HG03354 (cell line): ENCODE results near the gene VRTN.
A peak's percentile ranks its signal among the peaks of the same experiment; 100 is the strongest.
"Not testable (repeated sequence)": the region's sequence is repeated elsewhere in the genome, so short reads cannot be mapped to it uniquely, and the experiment has no call there.

Experiments used
- ATAC-seq: cut with Tn5 transposase; IDR thresholded peaks from one replicate; pipeline ENCODE4 v1.9.1; 2021; ENCODE audit warnings: mild to moderate bottlenecking; ENCODE audit not compliant: unreplicated experiment, poor library complexity, severe bottlenecking

VRTN gene

DNA sequence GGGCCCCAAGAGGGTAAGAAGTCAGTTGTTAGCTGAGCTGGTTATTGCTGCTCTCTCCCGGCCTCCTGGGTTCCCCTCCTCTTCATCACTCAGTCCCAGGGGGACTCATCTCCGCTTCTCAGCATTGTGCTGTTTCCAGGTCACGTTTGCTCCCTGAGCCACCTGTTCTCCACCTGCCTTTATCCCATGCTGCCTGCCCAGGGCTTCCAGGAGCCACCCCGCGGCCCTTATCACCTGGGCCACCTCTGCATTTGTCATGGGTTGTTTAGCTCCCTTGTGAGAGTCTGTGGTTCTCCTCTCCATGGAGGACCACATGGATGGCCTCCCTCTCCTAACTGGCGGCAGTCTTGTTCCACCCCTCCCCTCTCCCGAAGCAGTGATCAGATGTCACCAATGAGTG, 41.7 kb downstream of the VRTN start:
- no peak for ATAC-seq

DNA sequence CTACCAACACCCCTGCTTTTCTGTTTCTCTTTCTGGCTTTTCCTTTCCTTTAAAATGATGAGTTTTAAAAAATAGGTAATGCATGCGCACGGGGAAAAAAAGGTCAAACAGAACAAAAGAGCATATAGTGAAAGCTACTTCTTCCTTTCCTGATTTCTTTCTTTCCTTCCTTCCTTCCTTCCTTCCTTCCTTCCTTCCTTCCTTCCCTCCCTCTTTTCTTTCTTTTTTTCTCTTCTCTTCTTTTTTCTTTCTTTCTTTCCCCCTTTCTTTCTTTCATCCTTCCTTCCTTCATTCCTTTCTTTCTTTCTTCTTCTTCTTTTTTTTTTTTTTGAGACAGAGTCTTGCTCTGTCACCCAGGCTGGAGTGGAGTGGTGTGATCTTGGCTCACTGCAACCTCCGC, 42.2 kb downstream of the VRTN start:
- ATAC-seq: not testable (repeated sequence)

DNA sequence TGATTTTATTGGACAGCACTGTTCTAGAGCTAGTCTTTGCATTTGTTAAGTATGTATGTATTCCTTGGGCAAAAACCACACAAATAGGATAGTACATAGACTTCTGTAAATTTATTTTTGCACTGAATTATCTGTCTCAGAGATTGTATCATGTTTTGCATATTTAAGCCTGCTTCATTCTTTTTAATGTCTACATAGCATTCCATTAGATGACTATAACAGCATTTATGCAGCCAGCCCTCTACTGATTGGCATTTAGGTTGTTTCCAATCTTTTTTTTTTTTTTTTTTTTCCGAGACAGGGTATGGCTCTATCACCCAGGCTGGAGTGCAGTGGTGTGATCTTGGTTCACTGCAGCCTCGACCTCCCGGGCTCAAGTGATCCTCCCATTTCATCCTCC, 43.2 kb downstream of the VRTN start:
- no peak for ATAC-seq

DNA sequence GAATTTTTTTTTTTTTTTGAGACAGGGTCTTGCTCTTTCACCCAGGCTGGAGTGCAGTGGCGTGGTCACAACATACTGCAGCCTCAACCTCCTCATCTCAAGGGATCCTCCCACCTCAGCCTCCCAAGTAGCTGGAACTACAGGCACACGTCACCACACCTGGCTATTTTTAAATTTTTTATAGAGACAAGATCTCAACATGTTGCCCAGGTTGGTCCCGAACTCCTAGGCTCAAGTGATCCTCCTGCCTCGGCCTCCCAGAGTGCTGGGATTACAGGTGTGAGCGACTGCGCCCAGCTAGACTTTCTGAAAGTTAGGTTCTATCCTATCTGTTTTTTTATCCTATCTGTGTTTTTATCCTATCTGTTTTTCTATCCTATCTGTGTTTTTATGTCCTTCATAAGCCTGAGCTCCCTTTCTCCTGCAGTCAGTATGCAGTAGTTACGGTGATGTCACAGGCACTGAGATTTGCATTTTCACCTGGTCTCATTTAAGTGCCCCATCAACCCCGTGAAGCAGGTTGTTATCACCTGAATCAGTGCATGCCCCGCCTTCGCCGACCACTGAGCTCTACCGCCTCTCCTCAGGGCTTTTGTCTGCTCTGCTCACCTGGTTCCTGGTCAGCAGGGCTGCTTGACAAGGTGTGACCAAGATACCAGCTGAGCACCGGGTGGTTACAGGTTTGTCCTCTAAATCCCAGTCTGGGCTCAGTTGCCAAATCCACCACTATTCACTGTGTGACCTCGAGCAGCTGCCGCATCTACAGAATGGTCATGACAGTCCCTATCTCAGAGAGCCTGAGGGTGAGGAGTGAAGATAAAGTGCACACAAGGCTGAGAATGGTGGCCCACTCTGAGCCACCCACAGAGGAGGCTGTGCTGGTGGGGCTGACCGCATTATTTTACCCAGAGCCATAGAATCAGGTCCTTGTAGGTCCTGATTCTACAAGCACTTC, 44.6 kb downstream of the VRTN start:
- no peak for ATAC-seq

DNA sequence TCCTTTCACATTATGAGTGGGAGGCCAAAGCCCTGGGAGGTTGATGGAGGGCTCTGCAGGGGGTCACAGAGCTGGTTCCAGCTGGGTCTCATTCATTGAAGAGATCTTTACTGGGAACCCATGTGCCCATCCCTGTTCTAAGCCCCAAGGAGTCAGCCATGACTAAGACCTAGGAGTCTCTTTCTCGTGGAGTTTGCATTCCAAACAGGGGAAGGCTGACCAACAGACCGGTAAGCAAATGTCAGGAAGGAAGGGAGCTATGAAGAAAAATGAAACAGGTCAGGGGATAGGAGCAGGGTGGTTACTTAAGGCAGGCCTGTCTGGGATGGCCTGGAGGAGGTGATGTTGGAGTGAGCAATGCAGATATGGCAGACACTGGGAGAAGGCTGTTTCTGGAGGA, 46.3 kb downstream of the VRTN start:
- no peak for ATAC-seq

DNA sequence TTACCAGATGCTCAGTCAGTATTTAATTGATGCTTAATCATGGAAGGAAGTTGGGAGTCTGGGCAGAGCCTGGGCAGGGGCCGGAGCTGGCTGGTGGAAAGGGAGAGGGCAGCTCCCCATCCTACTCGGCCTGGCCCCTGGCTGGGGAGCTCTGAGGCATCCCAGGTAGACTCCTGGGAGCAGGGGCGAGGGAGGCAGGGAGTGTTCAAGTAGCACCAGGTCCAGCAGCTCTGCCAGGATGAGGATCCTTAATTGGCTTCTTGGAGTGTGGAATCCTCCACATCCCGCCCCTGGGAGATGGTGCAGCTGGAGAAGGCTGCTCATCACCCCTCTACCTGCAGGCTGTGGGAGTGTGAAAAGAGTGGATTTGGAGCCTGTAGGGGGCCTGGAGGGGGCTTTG, 46.8 kb downstream of the VRTN start:
- no peak for ATAC-seq

DNA sequence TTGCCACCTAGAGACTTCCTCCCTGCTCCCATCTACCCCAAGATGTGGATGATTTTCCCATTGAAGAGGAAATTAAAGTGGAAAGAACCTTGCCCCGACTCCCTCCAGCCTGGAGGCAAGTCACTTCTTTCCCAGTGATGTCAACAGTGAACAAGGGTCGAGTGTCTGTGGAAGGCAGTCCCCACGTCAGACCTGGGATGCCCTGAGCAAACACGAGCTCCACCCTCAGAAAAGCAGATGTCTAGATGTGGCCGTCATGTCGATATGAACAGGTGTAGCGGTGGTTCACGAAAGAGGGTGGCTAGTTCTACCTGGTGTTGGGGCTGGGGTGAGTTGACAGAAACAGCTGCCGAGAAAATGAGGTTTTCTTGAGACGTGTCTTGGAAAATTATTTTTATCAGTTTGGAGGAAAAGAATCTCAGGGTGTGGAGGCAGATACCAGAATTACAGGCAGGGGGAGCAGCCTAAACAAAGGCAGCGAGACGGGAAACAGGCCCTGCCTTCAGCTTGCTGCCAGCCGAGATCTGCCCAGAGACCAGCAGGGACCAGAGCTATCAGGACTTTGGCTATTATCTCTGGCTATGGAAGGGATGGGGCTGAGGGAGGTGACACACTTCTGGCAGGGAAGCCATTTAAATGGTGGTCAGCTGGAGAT, 51.9 kb downstream of the VRTN start:
- no peak for ATAC-seq

DNA sequence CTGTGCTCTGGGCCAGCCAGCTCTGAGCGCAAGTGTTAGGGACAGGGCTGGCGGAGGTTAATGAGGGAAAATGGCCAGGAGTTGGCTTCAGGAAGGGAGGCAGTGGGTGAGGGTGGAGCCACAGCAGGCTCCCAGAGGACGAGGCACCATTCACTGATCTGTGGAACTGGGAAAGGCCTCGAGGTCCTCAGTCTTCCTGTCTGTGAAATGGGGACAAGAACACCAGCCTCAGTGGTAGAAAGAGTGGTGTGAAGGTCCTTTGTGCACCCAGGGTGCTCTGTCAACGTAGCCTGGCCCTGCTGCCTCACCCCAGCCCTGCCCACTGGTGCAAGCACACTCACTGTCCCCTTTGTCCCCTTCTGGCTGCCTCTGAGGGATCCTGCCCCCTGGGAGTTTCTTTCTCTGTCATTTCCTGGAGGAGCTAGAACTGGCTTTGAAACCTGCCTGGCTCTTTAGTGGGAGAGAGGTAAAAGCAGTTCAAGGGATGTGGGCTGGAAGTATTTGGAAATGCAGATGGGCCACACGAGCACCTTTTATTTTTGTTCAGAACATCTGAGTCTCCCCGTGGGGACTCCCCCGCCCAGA, 52.7 kb downstream of the VRTN start:
- ATAC-seq: peak; percentile 10

DNA sequence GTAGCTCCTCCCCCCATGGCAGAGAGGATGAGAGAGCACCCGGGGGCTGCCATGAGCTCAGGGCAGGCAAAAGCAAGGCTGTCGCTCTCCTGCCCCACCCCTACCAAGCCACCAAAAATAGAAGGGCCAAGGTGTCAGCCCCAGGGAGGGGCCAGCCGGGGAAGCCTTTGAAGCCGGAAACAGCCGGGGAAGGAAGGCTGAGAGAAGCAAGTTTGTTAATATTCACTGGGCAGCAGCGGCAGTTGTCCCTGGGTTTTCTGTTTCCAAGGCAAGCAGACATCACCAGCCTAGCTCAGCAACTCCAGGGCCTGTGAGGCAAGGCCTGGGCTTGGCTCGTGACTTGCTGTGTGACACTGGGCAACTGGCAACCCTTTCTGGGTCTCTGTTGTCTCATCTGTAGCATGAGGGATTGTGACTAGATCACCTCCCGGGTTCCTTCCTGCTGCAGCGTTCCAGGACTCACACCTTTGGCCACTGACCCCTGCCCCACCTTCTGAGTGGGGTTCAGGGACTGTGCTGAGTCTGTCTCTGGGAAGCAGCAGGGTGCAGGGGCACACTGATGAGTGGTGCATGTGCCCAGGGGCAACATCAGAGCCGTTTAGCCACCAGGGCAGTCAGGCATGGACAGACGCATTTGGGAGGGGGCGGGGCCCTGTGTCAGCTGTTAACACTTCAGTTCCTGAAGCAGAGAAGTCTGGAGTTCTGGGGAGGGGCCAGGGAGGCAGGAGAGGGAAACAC, 53.4 kb downstream of the VRTN start:
- ATAC-seq: peak; percentile 86

DNA sequence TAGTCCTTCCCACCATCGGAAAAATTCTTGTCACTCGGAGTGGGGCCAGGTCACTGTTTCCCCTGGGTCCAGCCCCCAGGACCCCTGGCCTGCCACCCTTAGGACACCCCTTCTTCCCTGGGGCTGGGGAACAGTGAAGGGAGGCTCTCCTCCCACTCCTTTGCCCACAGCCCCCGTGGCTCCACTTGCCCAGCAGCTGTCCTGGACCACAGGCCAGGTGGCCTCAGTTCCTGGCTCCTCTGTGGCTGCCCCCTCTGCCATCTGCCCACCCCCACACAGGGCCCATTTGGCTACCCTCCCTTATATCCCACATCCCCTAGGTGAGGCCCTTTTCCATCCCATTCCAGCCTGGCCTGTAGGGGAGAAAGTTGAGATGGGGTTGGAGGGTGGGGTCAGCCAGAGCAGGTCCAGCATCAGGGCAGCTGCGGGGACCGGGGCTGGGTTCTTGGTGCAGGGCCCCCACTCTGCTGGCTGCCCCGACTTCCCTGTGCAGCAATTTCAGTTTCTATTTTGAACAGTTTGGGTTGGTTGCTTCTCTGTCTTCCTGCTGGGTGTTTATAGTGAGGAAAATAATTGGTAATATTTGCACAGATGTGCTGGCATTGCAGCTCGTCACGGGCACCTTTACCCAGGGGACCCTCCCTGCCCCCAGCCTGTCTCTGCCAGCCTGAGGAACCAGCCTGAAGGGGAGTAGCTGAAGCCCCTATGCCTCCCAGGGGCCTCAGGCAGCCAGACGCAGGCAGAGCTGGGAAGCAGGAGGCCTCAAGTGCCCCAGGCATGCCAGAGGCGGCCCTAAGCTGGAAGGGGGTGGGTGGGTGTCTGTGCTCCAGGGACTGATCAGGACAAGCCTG, 54.4 kb downstream of the VRTN start:
- ATAC-seq: no peak

DNA sequence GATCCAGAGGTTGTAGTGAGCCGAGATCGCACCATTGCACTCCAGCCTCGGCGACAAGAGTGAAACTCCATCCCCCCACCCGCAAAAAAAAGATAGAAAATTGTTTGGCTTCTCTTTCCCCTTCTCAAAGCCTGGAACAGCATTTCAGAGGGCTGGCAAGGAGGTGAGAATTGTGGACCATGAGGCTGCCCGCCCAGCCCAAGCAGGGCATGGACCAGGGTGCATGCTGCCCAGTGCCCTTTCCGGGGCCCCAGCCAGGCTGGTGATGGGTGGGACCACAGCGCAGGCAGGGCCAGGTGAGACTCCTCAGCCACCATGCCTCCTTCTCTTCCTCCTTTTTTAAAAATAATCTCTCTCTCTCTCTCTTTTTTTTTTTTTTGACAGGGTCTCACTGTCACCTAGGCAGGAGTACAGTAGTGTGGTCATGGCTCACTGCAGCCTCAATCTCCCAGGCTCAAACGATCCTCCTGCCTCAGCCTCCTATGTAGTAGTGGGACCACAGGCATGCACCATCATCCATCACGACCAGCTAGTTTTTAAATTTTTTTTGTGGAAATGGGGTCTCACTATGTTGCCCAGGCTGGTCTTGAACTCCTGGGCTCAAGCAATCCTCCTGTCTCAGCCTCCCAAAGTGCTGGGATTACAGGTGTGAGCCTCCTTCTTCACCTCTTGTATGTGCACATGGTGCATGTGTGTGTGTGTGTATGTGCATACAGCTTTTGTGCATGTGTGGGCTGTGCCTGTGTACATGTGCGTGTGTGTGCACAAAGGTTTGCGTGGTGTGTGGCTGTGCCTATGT, 55.5 kb downstream of the VRTN start:
- no peak for ATAC-seq

DNA sequence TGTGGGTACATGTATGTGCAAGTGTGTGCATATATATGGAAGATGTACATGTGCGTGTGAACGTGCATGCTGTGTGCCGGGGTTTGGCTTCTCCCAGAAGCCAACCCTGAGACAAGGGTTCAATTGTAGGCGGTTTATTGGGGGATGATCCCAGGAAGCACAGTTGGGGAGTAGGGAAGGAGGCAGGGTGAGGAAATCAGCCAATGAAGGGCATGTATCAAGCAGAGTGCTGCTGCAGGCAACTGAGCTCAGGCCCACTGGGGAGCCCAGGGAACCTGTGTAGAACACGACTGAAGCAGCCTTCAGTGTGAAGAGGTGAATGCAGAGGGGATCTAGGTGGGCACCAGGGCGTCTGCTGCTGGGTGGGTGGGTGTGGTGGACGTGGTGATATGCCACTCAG, 56.2 kb downstream of the VRTN start:
- no peak for ATAC-seq

DNA sequence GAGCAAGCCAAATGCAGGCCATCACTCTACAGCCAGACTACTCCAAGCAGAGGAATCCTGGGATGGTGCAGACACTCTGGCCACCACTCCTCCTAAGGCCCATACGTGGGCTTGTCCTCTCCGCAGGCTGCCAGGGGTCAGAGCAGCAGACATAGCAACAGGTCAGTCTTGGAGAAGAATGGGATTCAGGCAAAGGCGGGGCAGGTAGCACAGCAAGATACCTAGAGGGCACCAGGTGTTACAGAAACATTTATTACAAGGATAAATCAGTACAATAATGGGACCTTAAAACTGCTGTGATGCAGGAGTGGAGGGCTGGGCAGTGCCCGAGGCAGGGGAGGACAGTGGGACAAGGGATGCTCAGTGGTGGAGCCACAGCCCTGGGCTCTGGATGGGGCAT, 57.4 kb downstream of the VRTN start:
- ATAC-seq: no peak

DNA sequence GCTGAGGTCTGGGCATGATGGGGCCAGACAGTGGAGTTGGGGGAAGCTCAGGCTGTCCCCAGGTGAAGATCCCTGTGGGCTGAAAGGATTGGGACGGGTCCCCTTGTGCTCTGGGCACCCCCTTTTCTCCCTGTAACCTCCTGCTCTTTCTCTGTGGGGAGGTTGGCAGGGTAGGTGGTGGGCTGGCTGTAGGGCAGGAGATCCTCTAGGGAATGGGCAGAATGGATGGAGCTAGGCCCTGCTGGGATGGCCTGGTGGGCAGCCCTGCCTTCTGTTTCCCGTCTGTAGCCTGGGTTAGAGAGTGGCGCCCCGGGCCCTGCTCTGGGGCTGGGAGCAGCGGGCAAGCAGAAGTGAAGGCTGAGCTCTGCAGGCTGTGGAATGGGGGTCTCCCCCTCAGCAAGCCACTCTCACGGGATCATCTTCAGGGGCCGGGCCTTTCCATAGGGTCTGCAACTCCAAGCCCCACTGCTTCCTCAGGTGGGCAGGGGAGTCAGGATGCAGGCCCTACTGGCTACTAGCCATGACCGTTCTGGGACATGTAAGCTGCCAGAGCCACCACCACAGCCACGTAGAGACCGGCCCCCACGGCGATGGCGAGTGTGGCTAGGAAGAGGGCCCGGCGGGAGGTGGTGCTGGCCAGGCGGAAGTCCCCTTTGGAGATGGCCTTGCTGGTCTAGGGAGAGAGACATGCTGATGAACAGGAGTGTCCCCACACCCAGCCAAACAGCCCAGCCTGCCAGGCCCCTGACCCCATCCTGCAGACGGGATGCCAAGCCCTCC, 58.9 kb downstream of the VRTN start:
- ATAC-seq: no peak

DNA sequence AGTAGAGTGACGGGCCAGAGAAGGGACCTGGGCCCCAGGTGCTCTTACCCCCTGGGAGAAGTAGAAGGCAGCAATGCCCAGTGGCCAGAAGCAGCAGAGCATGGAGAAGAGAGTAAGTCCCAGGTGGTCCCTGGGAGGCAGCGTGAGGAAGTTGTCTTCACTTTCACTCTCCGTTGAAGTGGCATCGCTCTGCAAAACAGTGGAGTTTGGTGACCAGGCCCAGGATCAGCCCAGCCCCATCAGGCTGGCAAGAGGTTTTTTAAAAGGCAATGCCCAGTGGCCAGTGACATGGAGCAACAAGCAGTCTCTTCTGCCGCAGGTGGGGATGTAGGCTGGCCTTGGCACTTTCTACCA, 59.5 kb downstream of the VRTN start:
- no peak for ATAC-seq

DNA sequence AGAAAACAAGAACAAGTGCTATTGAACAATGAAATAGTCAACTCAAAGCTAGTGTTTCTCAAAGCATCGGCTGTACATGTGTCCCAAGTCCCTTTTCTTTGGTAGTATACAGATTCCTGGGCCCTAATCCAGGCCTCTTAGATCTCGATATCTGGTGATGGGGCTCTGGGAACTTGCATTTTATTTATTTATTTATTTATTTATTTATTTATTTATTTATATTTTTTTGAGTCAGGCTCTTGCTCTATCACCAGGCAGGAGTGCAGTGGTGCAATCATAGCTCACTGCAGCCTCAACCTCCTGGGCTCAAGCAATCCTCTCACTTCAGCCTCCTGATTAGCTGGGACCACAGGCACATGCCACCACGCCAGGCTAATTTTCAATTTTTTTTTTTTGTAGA, 60.6 kb downstream of the VRTN start:
- no peak for ATAC-seq

DNA sequence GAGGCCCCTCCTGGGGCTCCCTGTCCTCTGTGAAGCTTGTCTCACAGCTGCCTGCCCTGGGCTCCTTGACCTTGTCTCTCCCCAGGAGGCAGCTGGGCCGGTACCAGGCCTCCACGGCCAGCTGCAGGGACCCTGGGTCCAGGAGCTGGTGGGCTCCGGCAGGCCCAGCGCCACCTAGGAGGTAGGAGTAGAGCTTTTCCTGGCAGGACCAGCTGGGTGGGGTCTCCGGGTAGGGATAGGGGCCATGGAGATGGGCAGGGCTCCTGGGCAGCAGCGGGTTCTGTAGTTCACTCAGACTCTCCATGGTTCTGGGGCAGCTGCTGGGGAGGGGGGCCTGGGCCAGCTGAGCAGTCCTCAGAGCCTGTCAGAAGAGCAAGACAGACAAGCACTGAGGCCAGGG, 61.2 kb downstream of the VRTN start:
- no peak for ATAC-seq
